ENCODE measurements around the gene SCN5A. TPM values are rescaled to one million over a fixed set of nuclear protein-coding genes. Genes with fewer than 3 reads are reported as not detected.
A peak's percentile ranks its signal among the peaks of the same experiment; 100 is the strongest.

Gene SCN5A
- 1.4 TPM for total RNA-seq (ENCODE audit: unreplicated experiment)
- long read RNA-seq, result 0 reads

GRCh38 chr3:38649500-38650247 is at the start of gene SCN5A:
SCN5A (minus strand) TSS chr3:38649687; CDS start chr3:38633307, 16,380 bp downstream.
- peak within 1 kb of the TSS; percentile 85 for H3K4me3 Mint-ChIP-seq (ENCODE audit: unreplicated experiment)

GRCh38 chr3:38698760-38699159 is 49.3 kb upstream of the SCN5A start:
- Mint-ChIP-seq H3K4me1 (ENCODE audit: unreplicated experiment) (peaks cover 8% of the 10 kb centered on the region), H3K36me3 (ENCODE audit: low read depth, unreplicated experiment) (no peaks in the 10 kb centered on the region), H3K4me3 (ENCODE audit: unreplicated experiment) (no peak overlapping the region), H3K27ac (ENCODE audit: unreplicated experiment) (no peak overlapping the region), H3K9me3 (ENCODE audit: unreplicated experiment) (no peaks in the 10 kb centered on the region), H3K27me3 (ENCODE audit: unreplicated experiment) (no peaks in the 10 kb centered on the region)
- no peak for DNase-seq (ENCODE audit: low spot score)
- TF ChIP-seq CTCF (IDR thresholded peaks at IDR 0.05; ENCODE audit: unreplicated experiment), result no peak

More at GRCh38 chr3:38649500-38650247, at the start of gene SCN5A:
- no peaks in the 10 kb centered on the region for H3K36me3 Mint-ChIP-seq (ENCODE audit: low read depth, unreplicated experiment)
- no peaks in the 10 kb centered on the region for H3K9me3 Mint-ChIP-seq (ENCODE audit: unreplicated experiment)
- peak; percentile 53 for DNase-seq (ENCODE audit: low spot score)
- no peak within 1 kb of the TSS for H3K27ac Mint-ChIP-seq (ENCODE audit: unreplicated experiment)
- TF ChIP-seq CTCF (IDR thresholded peaks at IDR 0.05; ENCODE audit: unreplicated experiment), result no peak
- H3K27me3 Mint-ChIP-seq (ENCODE audit: unreplicated experiment), result peaks cover 7% of the 10 kb centered on the region
- H3K4me1 Mint-ChIP-seq (ENCODE audit: unreplicated experiment), result no peaks in the 10 kb centered on the region

GRCh38 chr3:38698061-38698460 is 48.6 kb upstream of the SCN5A start:
- H3K4me1 Mint-ChIP-seq (ENCODE audit: unreplicated experiment), result peaks cover 8% of the 10 kb centered on the region
- no peak overlapping the region for H3K27ac Mint-ChIP-seq (ENCODE audit: unreplicated experiment)
- no peaks in the 10 kb centered on the region for H3K27me3 Mint-ChIP-seq (ENCODE audit: unreplicated experiment)
- TF ChIP-seq CTCF (IDR thresholded peaks at IDR 0.05; ENCODE audit: unreplicated experiment), result no peak
- H3K9me3 Mint-ChIP-seq (ENCODE audit: unreplicated experiment), result no peaks in the 10 kb centered on the region
- H3K36me3 Mint-ChIP-seq (ENCODE audit: low read depth, unreplicated experiment), result no peaks in the 10 kb centered on the region
- no peak for DNase-seq (ENCODE audit: low spot score)
- no peak overlapping the region for H3K4me3 Mint-ChIP-seq (ENCODE audit: unreplicated experiment)

GRCh38 chr3:38696034-38696433 is 46.5 kb upstream of the SCN5A start:
- Mint-ChIP-seq H3K4me1 (ENCODE audit: unreplicated experiment) (peaks cover 8% of the 10 kb centered on the region), H3K36me3 (ENCODE audit: low read depth, unreplicated experiment) (no peaks in the 10 kb centered on the region), H3K27me3 (ENCODE audit: unreplicated experiment) (no peaks in the 10 kb centered on the region), H3K4me3 (ENCODE audit: unreplicated experiment) (no peak overlapping the region), H3K27ac (ENCODE audit: unreplicated experiment) (no peak overlapping the region), H3K9me3 (ENCODE audit: unreplicated experiment) (no peaks in the 10 kb centered on the region)
- DNase-seq (ENCODE audit: low spot score), result no peak
- TF ChIP-seq CTCF (IDR thresholded peaks at IDR 0.05; ENCODE audit: unreplicated experiment), result no peak

GRCh38 chr3:38690185-38690584 is 40.7 kb upstream of the SCN5A start:
- Mint-ChIP-seq H3K9me3 (ENCODE audit: unreplicated experiment) (no peaks in the 10 kb centered on the region), H3K4me1 (ENCODE audit: unreplicated experiment) (no peaks in the 10 kb centered on the region), H3K36me3 (ENCODE audit: low read depth, unreplicated experiment) (no peaks in the 10 kb centered on the region), H3K27me3 (ENCODE audit: unreplicated experiment) (peaks cover 2% of the 10 kb centered on the region), H3K4me3 (ENCODE audit: unreplicated experiment) (no peak overlapping the region), H3K27ac (ENCODE audit: unreplicated experiment) (no peak overlapping the region)
- no peak for DNase-seq (ENCODE audit: low spot score)
- TF ChIP-seq CTCF (IDR thresholded peaks at IDR 0.05; ENCODE audit: unreplicated experiment), result no peak

Measured in endothelial cell (in vitro differentiated cells).